Spleen (tissue), 7 donors: ENCODE results near the gene COL8A1.

Source experiments
- POLR2A ChIP-seq, 3 donors: fragments of 450-650 bp; IDR thresholded peaks; one replicate each; pipeline ENCODE4 v1.5.1; 2017; ENCODE audit warnings: antibody characterized with exemption in 3 of 3, mild to moderate bottlenecking in 1 of 3
- POLR2AphosphoS5 ChIP-seq, 3 donors: sonication (generic); formaldehyde crosslinking; IDR thresholded peaks; one replicate each; pipeline ENCODE4 v1.5.1; 2017; ENCODE audit warnings: antibody characterized with exemption in 3 of 3
- TF ChIP-seq, protein P1 (sequence below), 11 experiments: fragments of 200-600 bp in 7 of 11; fragments of 450-650 bp in 4 of 11; sonication (generic) in 4 of 11; IDR thresholded peaks in 8 of 11; conservative IDR thresholded peaks in 3 of 11; 1 replicate in 7 of 11; 2 replicates in 4 of 11; pipeline versions ENCODE4 v1.4.0 to v1.8.0; 2016 to 2021; ENCODE audit warnings: antibody characterized with exemption in 11 of 11, inconsistent platforms in 4 of 11, mild to moderate bottlenecking in 1 of 11
- donor health status: DM: no; HTN: no; CAD: no; lungs with moderate emphysema.
- donor health status: DM: no; HTN: no; CAD: no.
- donor health status: DM: no; HTN: no; CAD: no.

GRCh38 chr3:99646107-99646435, 7.7 kb downstream of the COL8A1 start:
- TF ChIP-seq POLR2A (IDR thresholded peaks at IDR 0.05): no peak
- TF ChIP-seq, protein P1, sequence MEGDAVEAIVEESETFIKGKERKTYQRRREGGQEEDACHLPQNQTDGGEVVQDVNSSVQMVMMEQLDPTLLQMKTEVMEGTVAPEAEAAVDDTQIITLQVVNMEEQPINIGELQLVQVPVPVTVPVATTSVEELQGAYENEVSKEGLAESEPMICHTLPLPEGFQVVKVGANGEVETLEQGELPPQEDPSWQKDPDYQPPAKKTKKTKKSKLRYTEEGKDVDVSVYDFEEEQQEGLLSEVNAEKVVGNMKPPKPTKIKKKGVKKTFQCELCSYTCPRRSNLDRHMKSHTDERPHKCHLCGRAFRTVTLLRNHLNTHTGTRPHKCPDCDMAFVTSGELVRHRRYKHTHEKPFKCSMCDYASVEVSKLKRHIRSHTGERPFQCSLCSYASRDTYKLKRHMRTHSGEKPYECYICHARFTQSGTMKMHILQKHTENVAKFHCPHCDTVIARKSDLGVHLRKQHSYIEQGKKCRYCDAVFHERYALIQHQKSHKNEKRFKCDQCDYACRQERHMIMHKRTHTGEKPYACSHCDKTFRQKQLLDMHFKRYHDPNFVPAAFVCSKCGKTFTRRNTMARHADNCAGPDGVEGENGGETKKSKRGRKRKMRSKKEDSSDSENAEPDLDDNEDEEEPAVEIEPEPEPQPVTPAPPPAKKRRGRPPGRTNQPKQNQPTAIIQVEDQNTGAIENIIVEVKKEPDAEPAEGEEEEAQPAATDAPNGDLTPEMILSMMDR (IDR thresholded peaks at IDR 0.05 in 8 of 11, conservative IDR thresholded peaks at IDR 0.05 in 3 of 11): no peak
- no peak for TF ChIP-seq POLR2AphosphoS5 (IDR thresholded peaks at IDR 0.05)
